Right kidney (tissue), 1 donor: ENCODE measurements around the gene VWA5B1.
"Not testable (repeated sequence)": the region's sequence is repeated elsewhere in the genome, so short reads cannot be mapped to it uniquely, and the experiment has no call there.

Experiments
- DNase-seq: peaks from one replicate; pipeline ENCODE4 v3.0.0-alpha.2; 2016

Gene VWA5B1

DNA sequence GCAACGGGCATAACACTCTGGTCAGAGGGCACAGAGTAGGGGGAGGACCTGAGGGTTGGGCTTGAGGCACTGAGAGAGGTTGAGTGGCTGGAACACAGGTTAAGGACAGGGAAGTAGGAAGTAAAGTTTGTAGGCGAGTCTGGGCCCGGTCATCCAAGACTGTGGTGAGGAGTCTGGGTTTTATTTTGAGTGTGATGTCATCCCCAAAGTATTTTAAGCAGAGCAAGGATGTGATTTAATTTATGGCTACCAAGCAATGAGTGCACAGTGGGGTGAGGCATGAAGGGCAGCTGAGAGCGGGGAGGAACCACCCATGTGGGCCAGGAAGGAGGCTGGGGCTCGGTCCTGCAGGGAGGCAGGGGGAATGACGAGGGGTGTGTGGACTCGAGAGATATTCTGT, 11.2 kb upstream of the VWA5B1 start:
- no peak for DNase-seq

DNA sequence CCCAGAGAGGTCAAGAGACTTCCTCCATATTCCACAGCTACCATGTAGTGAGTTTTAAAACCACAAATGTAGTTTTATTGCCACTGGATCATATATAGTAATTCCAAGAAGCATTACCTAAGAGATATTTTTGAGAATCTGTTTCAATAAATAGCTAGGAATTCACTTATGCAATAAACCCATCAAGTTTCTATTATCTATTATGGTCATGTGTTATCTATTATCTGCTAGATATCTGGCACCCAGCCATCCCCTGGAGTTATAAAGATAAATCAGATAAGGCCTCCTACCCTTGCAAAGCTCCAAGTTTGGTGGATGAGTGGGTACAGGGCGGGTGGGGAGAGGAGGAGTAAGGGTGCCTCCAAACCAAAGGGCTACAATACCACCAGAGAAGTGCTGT, 10.3 kb upstream of the VWA5B1 start:
- DNase-seq: no peak

DNA sequence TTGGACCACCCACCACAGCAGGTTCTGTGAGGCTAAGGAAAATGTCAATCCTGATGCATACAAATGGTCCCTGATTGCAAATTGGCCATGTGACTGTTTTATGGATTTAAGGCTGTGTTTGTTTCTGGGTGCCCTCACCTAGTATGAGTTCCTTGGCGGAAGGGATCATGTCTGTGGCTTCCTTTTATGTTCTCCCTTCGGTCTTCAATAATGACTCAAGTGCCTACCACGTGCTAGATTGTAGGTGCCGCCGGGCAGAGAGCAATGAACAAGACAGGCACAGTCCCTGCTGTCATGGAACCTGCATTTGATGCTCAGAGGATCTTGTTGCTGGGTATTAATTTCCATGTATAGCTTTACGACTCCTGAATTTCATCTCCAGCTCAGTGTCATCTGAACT, 9.8 kb upstream of the VWA5B1 start:
- DNase-seq: no peak

DNA sequence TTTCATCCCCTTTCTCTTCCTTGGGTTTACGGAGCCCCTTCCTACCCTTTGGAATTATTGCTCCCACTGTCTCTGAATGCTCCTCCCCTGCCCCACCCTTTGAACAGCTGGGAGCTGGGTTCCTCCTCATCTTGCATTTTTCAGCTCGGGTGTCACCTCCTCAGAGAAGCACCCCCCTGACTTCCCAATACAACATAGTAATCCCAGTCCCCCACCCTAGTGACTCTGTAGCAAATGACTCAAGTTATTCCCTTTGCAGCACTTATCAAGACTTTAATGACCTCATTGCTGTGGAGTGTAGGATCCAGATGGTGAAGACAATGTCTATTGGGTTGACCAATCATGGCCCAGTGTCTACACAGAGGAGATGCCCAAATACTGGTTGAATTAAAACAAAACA, 8.9 kb upstream of the VWA5B1 start:
- no peak for DNase-seq

DNA sequence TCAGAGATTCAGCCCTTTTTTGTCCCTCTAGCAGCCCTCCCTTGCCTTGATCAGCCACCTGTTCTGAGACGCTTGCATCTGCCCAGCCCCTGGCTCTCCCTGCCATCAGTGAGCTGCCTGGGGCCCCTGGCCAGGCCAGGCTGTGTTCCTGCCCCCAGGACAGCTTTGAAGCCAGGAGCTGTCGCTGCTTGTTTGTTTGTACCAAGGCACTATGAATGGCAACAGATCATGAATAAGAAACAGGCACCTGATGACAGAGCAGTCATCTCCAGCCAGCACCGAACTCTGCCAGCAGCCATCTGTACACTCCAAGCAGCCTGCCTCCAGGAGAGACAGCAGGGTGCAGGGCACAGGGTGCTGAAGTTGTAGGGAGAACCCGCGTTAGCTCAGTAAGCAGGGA, 8.1 kb upstream of the VWA5B1 start:
- DNase-seq: no peak

DNA sequence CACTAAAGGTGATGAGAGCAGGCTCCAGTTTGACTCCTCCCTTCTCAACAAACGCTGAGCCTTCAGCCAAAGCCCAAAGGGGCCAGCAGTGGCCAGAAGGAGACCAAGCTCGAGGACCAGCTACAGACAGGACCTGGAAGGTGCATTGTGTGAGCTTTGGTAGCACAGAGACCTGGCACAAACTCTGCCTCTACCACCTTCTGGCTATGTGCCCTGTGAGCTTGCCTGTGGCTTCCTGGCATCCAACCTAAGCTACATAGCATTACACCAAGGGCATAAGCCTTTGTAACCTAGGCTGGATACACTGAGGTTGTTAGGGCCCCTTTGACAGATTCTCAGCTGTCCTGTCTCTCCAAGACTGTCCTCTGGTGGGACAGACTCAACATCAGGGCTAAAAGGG, 6.6 kb upstream of the VWA5B1 start:
- DNase-seq: no peak

DNA sequence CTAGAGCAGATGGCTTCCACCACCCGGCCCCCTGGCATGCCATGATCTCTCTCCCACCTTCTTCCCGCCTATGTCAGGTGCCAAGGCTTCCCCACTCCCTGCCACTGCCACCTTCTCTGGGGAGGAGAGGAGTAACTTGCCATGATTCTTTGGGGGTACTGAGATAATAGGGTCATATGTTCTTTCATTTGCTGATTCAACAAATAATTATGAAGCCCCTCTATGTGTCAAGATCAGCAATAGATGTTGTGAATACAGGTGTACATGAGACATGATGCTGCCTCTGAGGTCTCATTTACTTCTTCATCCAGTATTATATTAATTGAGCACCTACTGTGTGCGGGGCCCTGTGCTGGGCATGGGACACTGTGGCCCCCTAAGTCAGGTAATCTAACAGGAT, 6.0 kb upstream of the VWA5B1 start:
- no peak for DNase-seq

DNA sequence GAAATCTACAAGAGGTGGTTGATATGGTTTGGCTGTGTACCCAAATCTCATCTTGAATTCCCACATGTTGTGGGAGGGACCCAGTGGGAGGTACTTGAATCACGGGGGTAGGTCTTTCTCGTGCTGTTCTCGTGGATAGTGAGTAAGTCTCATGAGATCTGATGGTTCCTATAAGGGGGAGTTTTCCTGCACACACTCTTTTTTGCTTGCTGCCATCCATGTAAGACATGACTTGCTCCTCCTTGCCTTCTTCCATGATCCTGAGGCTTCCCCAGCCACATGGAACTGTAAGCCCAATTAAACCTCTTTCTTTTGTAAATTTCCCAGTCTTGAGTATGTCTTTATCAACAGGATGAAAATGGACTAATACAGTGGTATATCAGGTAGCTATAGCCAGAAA, 5.2 kb upstream of the VWA5B1 start:
- DNase-seq: no peak

DNA sequence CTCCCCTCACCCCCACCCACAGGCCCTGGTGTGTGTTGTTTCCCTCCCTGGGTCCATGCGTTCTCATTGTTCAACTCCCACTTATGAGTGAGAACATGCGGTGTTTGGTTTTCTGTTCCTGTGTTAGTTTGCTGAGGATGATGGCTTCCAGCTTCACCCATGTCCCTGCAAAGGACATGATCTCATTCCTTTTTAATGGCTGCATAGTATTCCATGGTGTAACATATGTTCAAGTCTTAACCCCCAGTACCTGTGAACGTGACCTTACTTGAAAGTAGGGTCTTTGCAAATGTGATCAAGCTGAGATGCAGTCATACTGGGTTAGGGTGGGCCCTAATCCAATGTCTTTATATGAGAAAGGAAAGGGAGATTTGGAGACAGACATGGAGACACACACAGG, 3.0 kb upstream of the VWA5B1 start:
- not testable (repeated sequence) for DNase-seq

DNA sequence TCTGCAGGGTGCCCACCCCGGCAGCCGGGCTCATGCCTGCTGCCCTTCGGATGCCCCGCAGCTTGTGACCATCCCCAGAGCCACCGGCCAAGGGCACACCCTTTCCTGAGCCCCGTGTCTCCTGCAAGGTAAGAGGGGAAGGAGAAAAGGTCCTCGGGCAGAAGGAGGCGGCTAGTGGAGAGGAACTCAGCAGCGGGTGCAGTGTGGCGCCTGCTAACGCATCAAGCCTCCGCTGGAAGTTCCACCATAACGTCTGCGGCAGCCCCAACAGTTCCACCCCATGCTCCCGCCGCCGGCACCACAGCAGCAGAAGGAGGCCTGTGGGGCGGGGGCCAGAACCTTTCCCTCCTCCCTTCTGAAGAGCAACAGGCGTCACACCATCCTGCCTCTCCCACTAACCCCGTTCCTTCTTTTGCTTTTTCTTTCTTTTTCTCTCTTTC, 990 bp downstream of the VWA5B1 start:
- no peak for DNase-seq

DNA sequence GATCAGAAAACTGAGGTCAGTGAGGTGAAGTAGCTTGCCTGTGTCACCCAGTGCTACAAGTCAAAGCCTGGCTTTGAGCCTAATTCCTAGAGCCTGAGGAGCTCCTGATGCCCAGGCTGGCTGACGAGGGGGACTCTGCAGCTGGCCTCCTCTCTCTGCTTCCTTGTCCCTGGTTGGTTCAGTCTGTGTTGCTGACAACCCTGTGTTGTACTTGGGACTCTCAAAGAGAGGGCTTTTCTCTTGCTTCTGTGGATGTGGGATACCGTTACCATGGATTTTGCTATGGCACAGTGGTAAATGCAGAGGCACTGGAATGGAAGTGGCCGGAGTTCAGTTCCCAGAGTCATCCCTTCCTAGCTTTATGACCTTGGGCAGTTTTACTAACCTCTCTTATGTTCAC, 8.0 kb downstream of the VWA5B1 start:
- DNase-seq: no peak

DNA sequence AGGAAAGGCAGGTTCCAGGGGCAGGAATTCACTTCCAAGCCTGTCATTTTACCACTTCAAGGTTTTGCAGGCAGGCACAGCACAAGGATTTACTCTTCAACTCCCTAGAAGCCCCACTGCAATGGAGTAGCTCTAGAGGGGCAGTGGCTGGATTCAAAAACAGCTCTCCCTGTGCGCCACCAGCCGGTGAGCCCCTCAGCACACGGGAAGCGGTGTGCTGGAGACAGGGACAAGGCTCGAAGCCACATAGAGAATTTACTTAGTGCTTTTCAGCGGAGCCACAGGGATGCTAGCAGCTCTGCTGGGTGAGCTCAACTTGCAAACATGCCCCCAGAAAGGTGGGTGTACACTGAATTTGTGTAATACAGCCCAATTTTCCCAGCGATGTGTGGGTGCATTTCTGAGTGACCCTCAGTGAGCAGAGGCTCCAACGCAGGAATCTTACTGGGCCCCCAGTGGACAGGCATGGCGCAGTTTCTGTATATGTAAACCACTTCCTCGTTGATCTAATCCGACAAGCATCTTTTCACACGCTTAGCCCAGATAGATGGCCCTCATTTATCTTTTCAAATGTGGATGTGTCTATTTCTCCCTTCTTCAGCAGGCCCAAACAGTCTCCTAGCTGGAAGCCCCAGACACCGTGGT, 10.9 kb downstream of the VWA5B1 start:
- no peak for DNase-seq

DNA sequence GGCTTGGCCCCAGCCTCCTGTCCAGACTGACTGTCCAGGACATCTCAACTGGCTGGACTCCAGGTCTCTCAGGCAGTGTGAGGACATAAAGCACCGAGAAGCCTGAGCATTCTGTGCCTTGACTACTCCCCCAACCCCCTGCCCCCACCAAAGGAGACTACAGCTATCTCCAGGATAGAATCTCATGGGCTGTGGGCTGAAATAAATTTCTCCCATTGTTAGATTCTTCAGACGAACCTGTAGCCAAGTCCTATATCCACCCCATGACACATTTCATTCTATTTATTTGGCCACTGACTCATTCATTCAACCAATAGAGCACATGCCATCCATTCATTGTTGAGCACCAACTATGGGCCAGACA, 11.4 kb downstream of the VWA5B1 start:
- DNase-seq: no peak

DNA sequence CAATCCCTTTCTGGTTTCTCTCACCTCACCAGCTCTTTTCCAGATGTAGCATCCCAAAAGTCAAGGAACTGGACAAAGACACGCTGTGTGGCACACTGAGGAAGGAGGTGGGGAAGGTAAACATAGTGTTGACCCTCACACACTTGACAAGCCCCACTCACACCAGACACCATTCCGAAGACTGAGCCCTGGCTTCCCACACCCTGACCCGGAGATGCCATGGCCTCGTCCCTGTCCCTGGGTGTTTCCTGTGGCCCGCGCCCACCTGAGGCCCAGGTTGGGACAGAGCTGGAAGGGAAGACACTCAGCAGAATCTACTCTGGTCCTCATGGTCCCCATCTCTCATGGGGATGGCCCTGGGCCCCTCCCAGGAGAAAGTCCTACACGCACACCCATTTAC, 16.4 kb downstream of the VWA5B1 start:
- DNase-seq: no peak

DNA sequence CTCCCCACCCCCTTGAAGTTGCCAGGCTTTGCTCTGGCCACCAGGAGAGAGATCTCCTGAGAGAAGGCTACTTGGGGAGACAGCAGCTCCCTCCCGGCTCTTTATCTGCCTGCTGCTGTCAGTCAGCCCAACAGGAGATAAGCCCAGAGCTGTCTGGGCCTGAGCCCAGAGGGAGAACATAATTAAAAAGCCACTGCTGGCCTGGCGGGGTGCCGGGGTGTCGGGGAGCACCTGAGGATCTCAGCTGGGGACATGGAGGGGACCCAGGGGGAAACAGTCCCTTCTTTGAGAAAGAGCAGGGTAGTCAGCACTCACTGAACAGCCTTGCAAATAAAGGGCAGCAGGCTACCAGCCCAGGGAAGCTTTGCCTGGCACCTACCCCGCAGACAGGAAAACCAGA, 17.9 kb downstream of the VWA5B1 start:
- DNase-seq: no peak

DNA sequence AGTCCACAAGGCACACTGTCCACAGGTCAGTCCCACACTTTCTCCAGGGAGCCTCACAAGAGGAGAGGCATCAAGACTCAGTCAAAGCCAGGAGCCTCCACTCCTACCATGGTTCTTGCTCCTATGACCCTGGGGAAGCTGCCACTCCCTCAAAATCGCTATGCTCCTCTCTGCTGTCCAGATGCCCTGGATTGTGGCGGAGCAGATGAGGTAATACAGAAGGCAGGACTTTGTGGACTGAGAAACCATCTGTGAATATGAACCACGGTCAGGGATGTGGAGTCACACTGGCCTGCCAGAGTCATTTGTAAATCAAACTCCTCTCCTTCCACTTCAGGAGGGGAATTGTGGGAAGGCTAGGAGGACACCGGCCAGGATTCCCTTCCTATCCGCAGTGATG, 20.6 kb downstream of the VWA5B1 start:
- no peak for DNase-seq

DNA sequence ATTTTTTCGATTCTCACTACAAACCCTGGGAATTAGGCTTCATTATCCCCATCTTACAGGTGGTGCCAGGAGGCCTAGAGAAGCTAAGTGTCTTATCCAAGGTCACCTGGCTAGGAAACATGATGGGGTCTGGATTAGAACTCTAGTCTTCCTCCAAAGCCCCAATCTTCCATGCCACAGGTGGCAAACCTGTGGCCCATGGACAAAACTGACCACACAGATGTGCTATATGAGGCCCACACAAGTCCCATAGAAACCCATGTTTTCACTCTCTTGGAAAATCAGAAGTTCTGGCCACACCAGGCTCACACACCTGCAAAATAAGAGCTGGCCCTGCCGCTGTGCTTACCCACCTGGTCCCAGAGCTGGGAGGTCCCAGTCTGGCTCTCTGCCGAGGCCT, 21.6 kb downstream of the VWA5B1 start:
- DNase-seq: no peak

DNA sequence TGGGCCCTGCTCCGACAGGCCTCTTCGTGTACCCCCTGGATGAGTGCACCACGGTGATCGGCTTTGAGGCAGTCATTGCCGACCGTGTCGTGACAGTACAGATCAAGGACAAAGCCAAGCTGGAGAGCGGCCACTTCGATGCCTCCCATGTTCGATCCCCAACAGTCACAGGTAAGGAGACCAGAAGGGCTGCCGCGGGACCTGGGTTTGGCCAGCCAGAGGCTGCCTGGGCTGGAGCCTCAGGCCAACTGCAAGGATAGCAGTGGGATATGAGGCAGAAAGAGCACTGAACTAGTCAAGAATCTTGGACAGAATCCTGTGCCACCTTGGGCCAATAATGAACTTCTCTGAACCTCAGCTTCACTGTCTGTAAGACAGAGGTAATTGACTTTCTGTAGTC, 22.1 kb downstream of the VWA5B1 start:
- DNase-seq: no peak

DNA sequence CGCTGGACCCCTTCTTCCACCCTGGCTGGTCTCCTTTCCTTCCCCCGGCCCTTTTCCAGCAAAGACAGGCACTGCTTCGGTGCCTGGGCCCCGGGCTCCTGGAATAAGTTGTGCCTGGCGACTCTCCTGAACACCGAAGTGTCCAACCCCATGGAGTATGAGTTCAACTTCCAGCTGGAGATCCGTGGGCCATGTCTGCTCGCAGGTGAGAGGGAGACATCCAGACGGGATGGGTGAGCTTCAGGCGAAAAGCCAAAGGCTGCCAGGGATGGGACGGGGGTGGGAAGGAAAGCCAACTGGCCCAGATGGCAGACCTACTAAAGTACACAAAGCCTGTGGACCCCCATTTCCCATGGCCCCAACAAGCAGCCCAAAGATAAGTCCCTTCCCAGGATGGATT, 26.8 kb downstream of the VWA5B1 start:
- no peak for DNase-seq

DNA sequence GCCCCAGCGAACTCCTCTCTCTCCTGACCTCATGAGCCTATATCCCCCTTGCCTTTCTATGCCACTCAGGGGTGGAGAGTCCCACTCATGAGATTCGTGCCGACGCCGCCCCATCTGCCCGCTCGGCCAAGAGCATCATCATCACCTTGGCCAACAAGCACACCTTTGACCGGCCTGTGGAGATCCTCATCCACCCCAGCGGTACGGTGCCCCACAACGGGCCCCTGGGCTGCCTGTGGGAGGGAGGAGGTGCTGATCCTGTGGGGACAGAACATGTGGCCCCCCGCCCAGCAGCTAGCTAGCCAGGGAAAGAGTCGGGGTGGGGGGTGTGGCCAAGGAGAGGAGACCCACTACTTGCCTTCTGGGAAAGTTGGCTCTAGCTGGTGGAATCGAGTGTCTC, 27.8 kb downstream of the VWA5B1 start:
- DNase-seq: no peak

DNA sequence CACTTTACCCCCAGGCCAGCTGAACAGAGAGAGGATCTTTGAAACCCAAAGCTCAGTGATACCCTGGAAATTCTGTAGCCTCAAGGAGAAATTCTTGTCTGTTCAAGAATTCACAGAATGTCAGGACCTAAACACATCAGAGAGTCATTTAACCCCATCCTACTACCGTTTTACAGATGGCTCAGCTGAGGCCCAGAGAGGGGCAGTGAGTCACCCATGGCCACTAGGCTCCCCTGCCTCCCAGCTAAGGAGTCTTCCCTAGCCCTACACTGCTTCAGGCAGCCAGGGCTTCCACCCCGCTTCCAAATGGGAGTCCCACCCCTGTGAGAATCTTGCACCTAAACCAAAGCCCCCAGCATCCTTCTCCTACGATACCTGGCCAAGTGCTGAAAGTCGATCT, 28.3 kb downstream of the VWA5B1 start:
- DNase-seq: no peak

DNA sequence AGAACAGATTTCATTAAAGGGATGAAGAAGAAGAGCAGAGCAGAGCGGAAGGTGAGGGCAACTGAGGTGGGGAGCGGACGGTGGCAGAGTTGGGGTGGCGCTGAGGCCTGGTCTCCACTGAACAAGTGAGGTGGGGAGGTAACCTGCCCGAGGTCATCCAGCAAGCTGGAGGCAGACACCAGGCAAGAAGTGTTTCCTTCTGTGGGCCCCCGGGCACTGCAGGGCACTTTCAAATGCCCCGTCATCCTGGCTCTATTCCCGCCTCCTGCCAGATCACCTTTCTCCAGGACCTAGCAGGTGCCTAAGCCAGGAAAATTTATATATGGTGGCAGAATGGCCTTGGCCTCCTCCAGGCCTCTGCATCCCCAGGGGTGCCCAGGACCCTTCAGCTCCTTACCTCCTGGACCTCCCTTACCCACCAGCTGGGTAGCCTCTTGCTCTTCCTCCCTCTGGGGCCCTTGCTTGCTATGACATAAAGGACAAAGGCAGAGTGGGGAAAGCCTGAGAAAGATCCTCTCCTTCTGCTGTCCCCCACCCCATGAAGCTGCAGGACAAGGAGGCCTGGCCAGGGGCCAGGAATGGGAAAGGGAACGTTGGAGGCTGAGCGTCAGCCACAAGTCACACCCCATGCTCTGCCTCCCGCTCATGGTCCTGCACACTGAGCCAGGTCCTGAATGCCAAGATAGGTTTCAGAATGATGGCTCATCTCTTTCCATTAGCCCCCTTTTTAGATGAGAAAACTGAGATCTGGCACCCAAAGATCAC, 29.0 kb downstream of the VWA5B1 start:
- no peak for DNase-seq

DNA sequence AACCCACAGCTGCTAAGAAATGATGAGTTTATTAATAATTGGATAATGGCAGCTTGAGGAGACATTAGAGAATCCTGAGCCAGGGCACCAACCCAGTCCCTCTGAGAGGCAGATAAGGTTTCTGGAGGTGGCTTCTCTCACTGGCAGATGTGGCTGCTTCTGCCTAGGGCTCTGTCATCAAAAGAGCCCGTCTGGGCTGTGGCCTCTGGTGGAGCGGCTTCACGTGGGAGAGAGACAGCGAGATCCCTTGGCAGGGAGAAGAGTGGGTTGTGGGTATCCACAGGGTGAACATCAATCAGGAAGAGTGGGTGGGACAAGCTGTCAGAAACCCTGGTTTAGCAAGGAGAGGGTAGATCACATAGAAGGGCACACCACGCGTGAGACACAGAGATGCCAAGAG, 30.0 kb downstream of the VWA5B1 start:
- DNase-seq: no peak

DNA sequence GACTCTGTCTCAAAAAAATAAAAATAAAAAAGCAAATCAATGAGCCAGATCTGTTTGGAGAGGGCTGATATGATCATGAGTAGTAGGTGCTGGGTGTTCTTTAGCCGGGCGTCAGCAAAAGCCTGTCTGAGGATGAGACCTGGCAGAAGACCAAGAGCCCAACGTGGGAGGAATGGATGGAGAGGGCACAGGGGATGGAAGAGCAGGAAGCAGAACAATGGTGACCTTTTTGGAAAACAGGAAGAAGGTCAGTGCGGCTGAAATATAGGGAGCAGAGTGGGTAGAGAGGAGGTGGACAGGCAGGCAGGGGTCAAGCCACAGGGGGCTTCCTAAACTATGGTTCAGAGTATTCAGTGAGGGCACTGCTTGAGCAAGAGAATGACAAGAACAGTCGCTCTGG, 30.9 kb downstream of the VWA5B1 start:
- DNase-seq: no peak
